GM23338 (cell line): ENCODE results near the gene BAZ1B. TPM values are rescaled to one million over a fixed set of nuclear protein-coding genes. Genes with fewer than 3 reads are reported as not detected.

Source experiments
- ATAC-seq: fragments of 200-7000 bp; cut with Tn5 transposase; 3 replicates; pipeline ENCODE4 v1.9.1; 2020
- DNase-seq: peaks from one replicate; pipeline ENCODE4 v3.0.0-alpha.2; 2015; ENCODE audit warnings: low spot score
- H2AFZ ChIP-seq: fragments of 200-600 bp; sonication (generic); 2 replicates; pipeline ENCODE4 v1.8.0; 2016; ENCODE audit warnings: antibody characterized with exemption, mild to moderate bottlenecking, moderate library complexity
- H3F3A ChIP-seq: fragments of 200-600 bp; sonication (generic); replicated peaks from 2 replicates; pipeline ENCODE4 v1.8.0; 2017; ENCODE audit warnings: antibody characterized with exemption, mixed run types, low read depth
- H3K27ac ChIP-seq: fragments of 200-600 bp; sonication (generic); 2 replicates; pipeline ENCODE4 v1.6.1; 2016; ENCODE audit warnings: low read depth
- H3K27me3 ChIP-seq: fragments of 200-600 bp; sonication (generic); 2 replicates; pipeline ENCODE4 v1.8.0; 2016; ENCODE audit warnings: mild to moderate bottlenecking, mixed run types, moderate library complexity; ENCODE audit not compliant: insufficient read depth
- H3K36me3 ChIP-seq: fragments of 200-600 bp; sonication (generic); 2 replicates; pipeline ENCODE4 v1.8.0; 2016; ENCODE audit warnings: mild to moderate bottlenecking; ENCODE audit not compliant: insufficient read depth
- H3K4me1 ChIP-seq: fragments of 200-600 bp; sonication (generic); 2 replicates; pipeline ENCODE4 v1.8.0; 2016; ENCODE audit warnings: mild to moderate bottlenecking, moderate library complexity; ENCODE audit not compliant: insufficient read depth
- H3K4me2 ChIP-seq: fragments of 200-600 bp; sonication (generic); 2 replicates; pipeline ENCODE4 v1.7.1; 2017; ENCODE audit warnings: mixed run types
- H3K4me3 ChIP-seq: fragments of 200-600 bp; sonication (generic); 2 replicates; pipeline ENCODE4 v1.6.1; 2016; ENCODE audit warnings: mixed run types
- H3K79me2 ChIP-seq: fragments of 200-600 bp; sonication (generic); replicated peaks from 2 replicates; pipeline ENCODE4 v1.8.0; 2017; ENCODE audit warnings: mild to moderate bottlenecking; ENCODE audit not compliant: insufficient read depth
- H3K9me2 ChIP-seq: fragments of 200-600 bp; sonication (generic); 2 replicates; pipeline ENCODE4 v1.8.0; 2017; ENCODE audit not compliant: insufficient read depth
- H4K20me1 ChIP-seq: fragments of 200-600 bp; sonication (generic); replicated peaks from 2 replicates; pipeline ENCODE4 v1.8.0; 2017; ENCODE audit warnings: mild to moderate bottlenecking; ENCODE audit not compliant: insufficient read depth
- H3K27ac Mint-ChIP-seq: 2 replicates; pipeline ENCODE4 v1.8.0; 2020; ENCODE audit warnings: inconsistent platforms, mild to moderate bottlenecking, moderate library complexity, mixed read lengths
- H3K27me3 Mint-ChIP-seq: 3 replicates; pipeline ENCODE4 v1.8.0; 2022; ENCODE audit warnings: low read depth, mild to moderate bottlenecking, moderate library complexity, mixed read lengths, inconsistent platforms; ENCODE audit not compliant: insufficient read depth, poor library complexity
- H3K36me3 Mint-ChIP-seq: 3 replicates; pipeline ENCODE4 v1.8.0; 2021; ENCODE audit warnings: low read depth, mild to moderate bottlenecking, inconsistent platforms, moderate library complexity, mixed read lengths
- H3K4me1 Mint-ChIP-seq: 3 replicates; pipeline ENCODE4 v1.8.0; 2020; ENCODE audit warnings: mild to moderate bottlenecking, inconsistent platforms, mixed read lengths
- H3K4me3 Mint-ChIP-seq: 3 replicates; pipeline ENCODE4 v1.8.0; 2021; ENCODE audit warnings: moderate library complexity, mild to moderate bottlenecking, inconsistent platforms, mixed read lengths
- H3K9me3 Mint-ChIP-seq: 3 replicates; pipeline ENCODE4 v1.8.0; 2020; ENCODE audit warnings: moderate library complexity, mild to moderate bottlenecking, inconsistent platforms, mixed read lengths
- CREB1 ChIP-seq: fragments of 250-450 bp; sonication (Bioruptor Pico); IDR thresholded peaks from 2 replicates; pipeline ENCODE4 v1.5.0; 2020; ENCODE audit warnings: low read depth, mild to moderate bottlenecking, moderate library complexity
- CTCF ChIP-seq, 2 experiments: fragments of 200-600 bp in 1 of 2; sonication (generic) in 1 of 2; conservative IDR thresholded peaks; 2 replicates each; pipeline versions ENCODE4 v1.5.1 to v1.6.1; 2016 to 2017; ENCODE audit warnings: antibody characterized with exemption in 2 of 2, low read depth in 2 of 2, mild to moderate bottlenecking in 2 of 2, moderate library complexity in 1 of 2
- ETS1 ChIP-seq: IDR thresholded peaks from 2 replicates; pipeline ENCODE4 v1.6.1; 2016; ENCODE audit warnings: antibody characterized with exemption
- EZH2 ChIP-seq: fragments of 200-600 bp; sonication (generic); IDR thresholded peaks from one replicate; pipeline ENCODE4 v1.8.0; 2017; ENCODE audit warnings: antibody characterized with exemption, mild to moderate bottlenecking, low read depth; ENCODE audit not compliant: unreplicated experiment
- EZH2phosphoT487 ChIP-seq: fragments of 200-600 bp; sonication (generic); IDR thresholded peaks from one replicate; pipeline ENCODE4 v1.8.1; 2018; ENCODE audit warnings: antibody characterized with exemption; ENCODE audit not compliant: unreplicated experiment
- JUNB ChIP-seq: IDR thresholded peaks from one replicate; pipeline ENCODE4 v1.6.1; 2016; ENCODE audit warnings: antibody characterized with exemption; ENCODE audit not compliant: unreplicated experiment
- NANOG ChIP-seq: IDR thresholded peaks from 2 replicates; pipeline ENCODE4 v1.6.1; 2016; ENCODE audit warnings: antibody characterized with exemption, borderline replicate concordance
- POLR2AphosphoS5 ChIP-seq: IDR thresholded peaks from 2 replicates; pipeline ENCODE4 v1.6.1; 2016; ENCODE audit warnings: antibody characterized with exemption, low read depth
- REST ChIP-seq: IDR thresholded peaks from one replicate; pipeline ENCODE4 v1.6.1; 2018; ENCODE audit warnings: antibody characterized with exemption; ENCODE audit not compliant: unreplicated experiment
- STAT1 ChIP-seq: IDR thresholded peaks from one replicate; pipeline ENCODE4 v1.6.1; 2016; ENCODE audit warnings: antibody characterized with exemption; ENCODE audit not compliant: unreplicated experiment
- ZNF114 ChIP-seq: fragments of 250-450 bp; sonication (Bioruptor Pico); IDR thresholded peaks from 2 replicates; pipeline ENCODE4 v1.5.0; 2020; ENCODE audit warnings: mild to moderate bottlenecking, moderate library complexity
- ZNF331 ChIP-seq: fragments of 250-450 bp; sonication (Bioruptor Pico); IDR thresholded peaks from 2 replicates; pipeline ENCODE4 v1.5.0; 2020; ENCODE audit warnings: low read depth, mild to moderate bottlenecking, moderate library complexity
- ZNF462 ChIP-seq: fragments of 250-450 bp; sonication (Bioruptor Pico); IDR thresholded peaks from 2 replicates; pipeline ENCODE4 v1.5.0; 2020; ENCODE audit warnings: mild to moderate bottlenecking, moderate library complexity
- polyA plus RNA-seq: library from polyadenylated mRNA; unstranded; fragments of >200 nt; fragmentation: Nextera tagmentation; extraction: Ambion mirVana; gene quantifications from 2 replicates; pipeline ENCODE4 v1.2.1, GENCODE V29; 2016
- total RNA-seq: library from RNA; depleted of rRNA; stranded (reverse); fragments of >200 nt; shearing (Covaris generic); gene quantifications from 2 replicates; pipeline ENCODE4 v1.2.3, GENCODE V29; 2014

The BAZ1B gene
- total and polyA plus RNA-seq, 2 experiments from 2014 or later: 40.4 to 70.7 TPM

GRCh38 chr7:73477376-73477775 is 44.7 kb downstream of the BAZ1B start:
- TF ChIP-seq CTCF (conservative IDR thresholded peaks at IDR 0.05; ENCODE audit: low read depth in 2 of 2): no peak
- no peak for TF ChIP-seq ZNF331 (CRISPR knock-in tag)
- TF ChIP-seq POLR2AphosphoS5: no peak
- no peak for TF ChIP-seq STAT1
- TF ChIP-seq NANOG: no peak
- TF ChIP-seq JUNB: no peak
- no peak for TF ChIP-seq EZH2
- TF ChIP-seq CREB1 (CRISPR knock-in tag): no peak
- no peak for TF ChIP-seq ZNF114 (CRISPR knock-in tag)
- TF ChIP-seq ETS1: no peak
- no peak for TF ChIP-seq ZNF462 (CRISPR knock-in tag)
- no peak for TF ChIP-seq EZH2phosphoT487
- no peak for TF ChIP-seq REST
- no peak overlapping the region for H3K4me3 ChIP-seq
- H3K27ac ChIP-seq: no peak overlapping the region
- H3K27me3 Mint-ChIP-seq: peaks cover 2% of the 10 kb centered on the region
- H3K36me3 Mint-ChIP-seq: peaks cover 76% of the 10 kb centered on the region
- no peaks in the 10 kb centered on the region for H3K27me3 ChIP-seq
- peaks cover 30% of the 10 kb centered on the region for H4K20me1 ChIP-seq
- ATAC-seq (no peak), DNase-seq (no peak)
- no peak overlapping the region for H3K4me2 ChIP-seq
- peaks cover 28% of the 10 kb centered on the region for H3K36me3 ChIP-seq
- no peak overlapping the region for H2AFZ ChIP-seq
- H3F3A ChIP-seq: no peaks in the 10 kb centered on the region; the same call in 1 of the 2 replicates
- peaks cover 90% of the 10 kb centered on the region for H3K79me2 ChIP-seq
- no peak overlapping the region for H3K4me3 Mint-ChIP-seq
- H3K9me3 Mint-ChIP-seq: no peaks in the 10 kb centered on the region
- no peaks in the 10 kb centered on the region for H3K9me2 ChIP-seq
- H3K27ac Mint-ChIP-seq: no peak overlapping the region; the same call in 1 of the 2 replicates
- H3K4me1 Mint-ChIP-seq: peaks cover 6% of the 10 kb centered on the region; the same call in 2 of the 3 replicates
- H3K4me1 ChIP-seq: no peaks in the 10 kb centered on the region; the same call in 1 of the 2 replicates
